Stimulated activated CD8-positive, alpha-beta memory T cell treated with anti-CD3 and anti-CD28 coated beads, Interleukin-15, amount 100 ng/mL, for 24 hours (primary cell): ENCODE data around the gene HACD2.
"Not testable (repeated sequence)": the region's sequence is repeated elsewhere in the genome, so short reads cannot be mapped to it uniquely, and the experiment has no call there.

Experiments used
- DNase-seq: peaks from one replicate; pipeline ENCODE4 v3.0.0-alpha.2; 2020; ENCODE audit warnings: low read depth

HACD2 gene

DNA sequence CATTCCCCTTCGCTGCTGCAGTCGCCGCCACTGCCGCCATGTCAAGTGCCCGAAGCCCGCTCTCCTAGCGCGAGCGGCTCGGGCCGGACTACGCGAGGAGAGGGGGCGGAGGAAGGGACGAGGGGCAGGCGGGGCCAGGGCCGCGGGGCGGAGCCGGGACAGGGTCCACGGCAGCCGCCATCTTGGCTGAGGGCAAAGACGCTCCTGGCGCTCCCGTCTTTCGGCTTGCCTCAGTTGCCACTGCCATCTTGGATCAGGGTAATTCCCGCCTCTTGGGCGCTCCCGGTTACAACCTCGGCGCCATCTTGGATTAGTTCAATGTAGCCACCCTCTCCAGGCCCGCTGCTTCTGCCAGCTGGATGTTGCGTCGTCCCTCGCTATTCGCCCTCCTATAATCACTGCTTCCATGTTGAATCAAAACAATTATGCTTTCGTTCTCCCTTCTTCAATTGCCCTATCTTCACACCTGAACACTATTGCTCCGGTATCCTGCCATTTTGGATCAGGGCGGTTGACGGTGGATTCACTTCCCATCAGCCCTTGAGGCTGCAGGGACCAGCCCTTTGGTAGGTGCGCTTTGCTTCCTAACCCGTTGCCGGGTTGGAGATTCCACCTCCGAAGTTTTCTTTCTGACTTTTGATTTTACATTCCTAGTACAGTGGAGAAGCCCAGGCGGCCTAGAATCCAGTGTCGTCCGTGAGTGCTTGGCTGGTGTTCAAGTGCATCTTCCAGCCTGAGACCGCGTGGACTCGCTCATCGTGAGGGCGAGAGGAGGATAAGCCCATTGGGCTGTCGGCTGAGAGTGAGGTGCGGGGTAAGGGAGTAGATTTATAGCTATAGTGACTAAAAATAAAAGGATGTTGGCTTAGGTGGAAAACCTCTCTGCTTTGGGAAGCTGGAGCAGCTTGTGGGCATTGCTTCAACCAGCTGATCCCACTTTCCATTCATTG is at the start of gene HACD2:
TSS of gene HACD2 (minus strand) at position 66 of the 950 bp plus-strand sequence. CDS start at position 40, 26 bp downstream.
- DNase-seq: peak; percentile 85

GRCh38 chr3:123634149-123635051 is 49.5 kb upstream of the HACD2 start:
- no peak for DNase-seq

- no peak for DNase-seq
Measured at GRCh38 chr3:123633530-123633929, 48.7 kb upstream of the HACD2 start.

DNA sequence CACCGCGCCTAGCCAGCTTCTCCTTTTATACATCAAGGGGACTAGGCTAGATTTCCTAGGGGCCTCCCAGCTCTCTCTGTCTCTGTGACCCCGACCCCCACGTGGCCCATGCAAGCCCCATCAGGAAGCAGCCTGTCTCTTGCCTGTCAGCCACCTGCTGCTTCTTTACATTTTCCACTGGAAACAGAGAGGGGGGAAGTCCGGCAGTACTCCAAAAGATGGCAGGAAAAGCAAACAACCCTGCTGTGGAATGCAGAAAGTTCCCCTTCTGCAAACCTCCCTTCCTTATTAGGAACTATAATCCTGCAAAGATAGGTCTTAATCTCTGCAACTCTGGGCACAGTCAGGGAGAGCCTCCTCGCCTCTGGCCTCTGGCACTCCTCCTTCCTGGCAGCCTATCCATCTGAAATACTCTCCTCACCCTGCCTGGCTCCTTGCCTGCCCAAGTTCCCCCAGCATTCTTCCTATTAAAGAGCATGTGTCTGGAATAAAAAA is 47.4 kb upstream of the HACD2 start:
- no peak for DNase-seq

GRCh38 chr3:123629747-123630047 is 44.8 kb upstream of the HACD2 start:
- no peak for DNase-seq

DNA sequence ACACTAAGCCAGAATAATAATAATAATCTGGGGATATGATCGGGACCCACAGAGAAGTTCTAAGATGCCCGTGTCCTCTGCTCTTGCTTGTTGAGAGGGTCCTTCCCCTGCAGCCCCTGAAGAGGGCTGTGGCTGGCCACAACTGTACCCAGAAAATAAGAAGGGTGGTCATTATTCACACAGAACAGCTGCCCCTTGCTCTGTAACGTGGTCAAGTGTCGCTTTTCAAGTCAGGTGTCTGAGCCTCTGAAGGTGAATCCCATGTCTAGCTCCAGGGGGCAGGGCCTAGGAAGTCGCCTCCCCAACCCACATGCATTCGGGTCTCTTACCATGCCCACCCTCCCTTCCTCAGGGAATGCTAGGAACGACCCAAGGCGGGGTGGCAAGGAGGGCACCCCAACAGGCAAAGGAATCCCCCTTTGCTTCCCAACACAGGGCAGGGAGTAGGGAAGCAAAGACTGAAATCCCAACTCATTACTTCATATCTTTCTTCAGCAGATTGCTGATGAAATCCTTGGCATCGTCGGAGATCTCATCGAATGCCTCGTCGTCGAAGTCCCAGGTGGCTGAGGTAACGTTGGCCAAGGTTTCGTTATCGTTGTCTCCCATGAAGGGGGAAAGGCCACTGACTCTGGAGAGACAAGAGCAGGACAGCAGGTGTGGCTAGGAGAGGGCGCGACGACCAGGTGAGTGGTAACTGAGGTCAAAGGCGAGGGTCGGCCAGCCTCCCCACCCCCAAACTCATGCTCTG is 44.3 kb upstream of the HACD2 start:
- DNase-seq: no peak

- no peak for DNase-seq
Measured at GRCh38 chr3:123627673-123628670, 43.1 kb upstream of the HACD2 start.

DNA sequence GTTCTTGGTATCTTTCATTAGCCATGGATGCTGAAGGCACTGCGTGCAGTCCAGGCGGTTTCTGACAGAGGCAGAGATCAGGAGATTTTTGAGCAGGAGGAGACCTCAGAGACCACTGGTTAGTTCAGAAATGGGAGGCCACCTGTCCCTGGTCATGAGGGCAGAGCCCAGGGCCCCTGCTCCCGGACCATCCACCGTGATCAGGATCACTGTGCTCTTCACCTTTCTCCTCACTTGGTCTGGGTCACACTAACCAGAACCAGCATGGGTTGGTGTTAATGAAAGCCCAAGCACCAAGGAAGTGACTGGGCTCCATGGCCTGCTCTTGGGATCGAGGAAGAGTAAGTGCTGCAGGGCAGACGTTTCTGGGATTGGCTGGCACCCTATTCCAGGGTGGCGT is 42.0 kb upstream of the HACD2 start:
- no peak for DNase-seq

- no peak for DNase-seq
Measured at GRCh38 chr3:123624302-123624701, 39.4 kb upstream of the HACD2 start.

DNA sequence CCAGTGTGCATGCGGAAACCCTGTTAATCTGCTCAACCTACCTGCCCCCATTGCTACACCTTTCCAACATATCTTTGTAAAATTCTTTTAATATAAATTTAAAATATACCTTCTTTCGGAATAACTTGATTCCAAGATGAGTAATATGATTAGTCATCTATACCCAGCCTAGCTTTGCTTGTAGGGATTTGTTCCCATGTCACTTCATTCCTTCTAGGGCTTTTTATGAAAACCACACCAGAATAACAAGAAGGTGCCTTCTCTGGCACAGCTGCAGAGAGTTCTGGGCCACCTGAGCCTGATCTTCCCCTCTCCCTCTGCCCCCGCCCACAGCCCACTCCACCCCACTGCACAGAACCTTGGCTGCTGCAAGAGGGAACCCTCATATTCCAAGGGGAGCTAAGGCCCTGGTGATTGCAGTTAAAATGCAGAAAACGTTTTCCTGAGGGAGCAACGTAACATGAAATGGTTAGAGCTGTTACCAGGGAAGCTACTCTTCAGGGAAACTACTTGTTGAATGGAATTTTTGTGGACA is 38.6 kb upstream of the HACD2 start:
- DNase-seq: no peak

- no peak for DNase-seq
Measured at GRCh38 chr3:123622766-123623165, 37.9 kb upstream of the HACD2 start.

GRCh38 chr3:123621850-123622189 is 37.0 kb upstream of the HACD2 start:
- no peak for DNase-seq

- DNase-seq: no peak
Measured at GRCh38 chr3:123621186-123621849, 36.5 kb upstream of the HACD2 start.

- DNase-seq: no peak
Measured at GRCh38 chr3:123620343-123620742, 35.5 kb upstream of the HACD2 start.

DNA sequence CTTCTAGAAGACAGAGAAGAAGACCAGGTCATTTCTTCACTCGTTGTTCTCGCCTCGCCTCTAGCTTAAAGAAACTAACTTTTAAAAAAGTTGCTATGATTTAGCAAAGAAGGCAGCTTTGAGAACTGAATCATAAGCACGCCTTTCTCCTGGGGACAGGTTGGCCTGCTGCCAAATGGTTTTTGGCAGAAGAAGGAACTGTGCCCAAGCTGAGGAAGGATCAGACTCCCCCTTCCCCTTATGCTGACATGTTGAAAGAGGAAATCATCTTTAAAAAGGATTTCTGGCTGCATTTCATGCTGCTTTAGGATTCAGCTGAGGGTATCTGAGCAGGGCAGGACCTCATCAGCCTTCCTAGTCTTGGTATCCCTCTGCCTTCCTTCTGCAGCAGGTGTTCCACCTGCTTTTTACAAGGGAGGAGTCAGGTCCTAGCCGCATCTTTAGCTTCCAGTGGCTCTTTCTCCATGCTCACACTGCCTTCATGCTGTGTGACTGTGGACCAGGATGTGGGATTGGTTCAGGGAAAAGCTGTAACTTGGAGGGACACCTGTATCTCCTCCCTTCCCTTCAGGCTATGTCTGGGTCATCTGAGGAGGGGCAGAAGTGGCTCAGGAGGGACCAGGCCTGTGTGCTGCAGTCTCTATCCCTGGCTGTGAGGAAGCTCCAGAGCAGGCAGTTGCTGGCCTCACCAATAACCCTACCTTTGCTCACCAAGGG is 34.1 kb upstream of the HACD2 start:
- DNase-seq: no peak

DNA sequence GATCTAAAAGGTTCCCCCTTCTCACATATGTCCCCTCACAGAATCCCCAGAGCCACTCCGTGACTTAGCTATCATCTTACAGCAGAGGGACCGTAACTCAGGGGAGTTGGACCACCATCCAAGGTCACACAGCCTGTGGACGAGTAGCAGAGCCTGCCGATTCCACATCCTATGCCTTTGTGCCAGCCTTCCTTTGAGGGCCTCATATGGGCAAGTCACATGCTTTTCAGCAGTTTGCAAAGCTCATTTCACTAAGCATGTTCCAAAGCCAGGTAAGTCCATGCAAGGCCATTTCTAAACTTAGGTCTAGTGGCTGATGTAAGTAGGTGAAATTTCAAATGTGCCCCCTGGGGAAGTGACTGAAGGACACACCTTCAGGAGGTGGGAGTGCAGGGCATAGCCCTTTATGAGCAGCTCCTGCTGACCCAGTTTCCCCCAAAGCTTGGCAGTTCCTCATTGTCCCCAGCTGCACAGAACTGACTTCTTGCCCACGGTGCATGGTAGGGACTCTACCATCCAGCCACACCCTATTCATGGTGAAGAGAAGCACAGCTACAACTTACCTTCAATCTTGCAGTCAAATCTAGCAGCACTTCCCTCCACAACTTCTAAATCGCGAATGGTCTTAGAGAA is 33.3 kb upstream of the HACD2 start:
- no peak for DNase-seq

DNA sequence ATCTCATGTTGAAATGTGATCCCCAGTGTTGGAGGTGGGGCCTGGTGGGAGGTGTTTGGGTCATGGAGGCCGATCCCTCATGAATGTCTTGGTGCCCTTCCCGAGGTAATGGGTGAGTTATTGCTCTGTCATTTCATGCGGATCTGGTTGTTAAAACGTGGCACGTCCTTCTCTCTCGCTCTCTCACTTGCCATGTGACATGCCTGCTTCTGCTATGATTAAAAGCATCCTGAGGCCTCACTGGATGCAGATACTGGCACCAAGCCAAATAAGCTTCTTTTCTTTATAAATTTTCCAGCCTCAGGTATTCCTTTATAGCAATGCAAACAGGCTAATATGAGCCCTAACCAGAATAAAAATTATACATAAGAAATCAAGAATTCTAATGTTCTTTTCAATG is 31.7 kb upstream of the HACD2 start:
- no peak for DNase-seq

DNA sequence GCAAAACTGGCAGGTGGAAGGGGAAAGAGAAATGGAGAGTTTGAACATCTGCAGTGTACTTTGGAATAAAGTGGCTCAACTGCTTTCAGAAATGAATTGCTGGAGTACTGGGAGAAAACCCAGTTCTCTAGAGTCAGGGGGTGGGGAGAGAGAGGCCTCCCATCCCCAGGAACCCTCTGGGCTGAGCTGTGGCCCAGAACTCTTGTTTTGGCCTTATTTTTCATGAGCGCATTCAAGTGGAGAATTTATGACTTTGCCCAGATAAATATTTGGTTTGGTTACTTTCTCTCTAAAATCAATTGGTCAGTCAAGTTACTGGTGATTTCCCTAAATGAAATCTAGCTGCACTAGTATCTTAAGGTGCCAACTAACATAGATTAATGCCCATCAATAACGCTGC is 28.7 kb upstream of the HACD2 start:
- DNase-seq: no peak

DNA sequence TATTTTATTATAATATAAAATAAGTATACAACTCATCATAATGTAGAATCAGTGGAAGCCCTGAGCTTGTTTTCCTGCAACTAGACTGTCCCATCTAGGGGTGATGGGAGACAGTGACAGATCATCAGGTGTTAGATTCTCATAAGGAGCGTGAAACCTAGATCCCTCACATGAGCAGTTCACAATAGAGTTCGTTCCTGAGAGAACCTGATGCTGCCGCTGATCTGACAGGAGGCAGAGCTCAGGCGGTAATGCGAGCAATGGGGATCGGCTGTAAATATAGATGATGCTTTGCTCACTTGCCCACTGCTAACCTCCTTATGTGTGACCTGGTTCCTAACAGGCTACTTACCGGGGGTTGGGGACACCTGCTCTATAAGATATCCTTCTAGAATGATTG is 26.8 kb upstream of the HACD2 start:
- DNase-seq: not testable (repeated sequence)
